COLO668 (cell line): ENCODE data around the gene GBF1.

Experiments
- DNase-seq: peaks from one replicate; lab custom pipeline; 2025; ENCODE audit not compliant: unreplicated experiment; lab: John Stamatoyannopoulos, UW

The GBF1 gene

GRCh38 chr10:102393411-102394078 lies 148.2 kb downstream of the GBF1 start:
- no peak for DNase-seq

- peak; percentile 88 for DNase-seq
Observed at GRCh38 chr10:102394079-102394800, 148.9 kb downstream of the GBF1 start.

- DNase-seq: peak; percentile 43
Observed at GRCh38 chr10:102394801-102395399, 149.6 kb downstream of the GBF1 start.

- DNase-seq: peak; percentile 84
Observed at GRCh38 chr10:102395400-102396316, 150.3 kb downstream of the GBF1 start, which contains the start of gene NFKB2. TSS of gene NFKB2 (plus strand) at chr10:102395705. CDS start at chr10:102395960, 255 bp downstream.

GRCh38 chr10:102396317-102396650 lies 151.0 kb downstream of the GBF1 start:
- no peak for DNase-seq

- no peak for DNase-seq
Observed at GRCh38 chr10:102396730-102397151, 151.4 kb downstream of the GBF1 start.

- DNase-seq: no peak
Observed at GRCh38 chr10:102397222-102398171, 152.2 kb downstream of the GBF1 start.

- no peak for DNase-seq
Observed at GRCh38 chr10:102398172-102399020, 153.1 kb downstream of the GBF1 start.

GRCh38 chr10:102399217-102400021 lies 154.1 kb downstream of the GBF1 start:
- DNase-seq: peak; percentile 86

- DNase-seq: peak; percentile 43
Observed at GRCh38 chr10:102400076-102400475, 154.7 kb downstream of the GBF1 start.

- no peak for DNase-seq
Observed at GRCh38 chr10:102400598-102401341, 155.4 kb downstream of the GBF1 start.

GRCh38 chr10:102401342-102401654 lies 156.0 kb downstream of the GBF1 start:
- no peak for DNase-seq

- no peak for DNase-seq
Observed at GRCh38 chr10:102401735-102402511, 156.6 kb downstream of the GBF1 start.

GRCh38 chr10:102402512-102402896 lies 157.2 kb downstream of the GBF1 start:
- DNase-seq: no peak

- no peak for DNase-seq
Observed at GRCh38 chr10:102403115-102403514, 157.8 kb downstream of the GBF1 start.

- no peak for DNase-seq
Observed at GRCh38 chr10:102404361-102405107, 159.2 kb downstream of the GBF1 start.
